GM18508 (cell line): ENCODE measurements around the gene MXD3.
"Not testable (repeated sequence)": the region's sequence is repeated elsewhere in the genome, so short reads cannot be mapped to it uniquely, and the experiment has no call there.

Experiments
- ATAC-seq: cut with Tn5 transposase; IDR thresholded peaks from one replicate; pipeline ENCODE4 v1.9.1; 2021; ENCODE audit warnings: moderate number of reproducible peaks; ENCODE audit not compliant: insufficient read depth, unreplicated experiment

MXD3 gene

DNA sequence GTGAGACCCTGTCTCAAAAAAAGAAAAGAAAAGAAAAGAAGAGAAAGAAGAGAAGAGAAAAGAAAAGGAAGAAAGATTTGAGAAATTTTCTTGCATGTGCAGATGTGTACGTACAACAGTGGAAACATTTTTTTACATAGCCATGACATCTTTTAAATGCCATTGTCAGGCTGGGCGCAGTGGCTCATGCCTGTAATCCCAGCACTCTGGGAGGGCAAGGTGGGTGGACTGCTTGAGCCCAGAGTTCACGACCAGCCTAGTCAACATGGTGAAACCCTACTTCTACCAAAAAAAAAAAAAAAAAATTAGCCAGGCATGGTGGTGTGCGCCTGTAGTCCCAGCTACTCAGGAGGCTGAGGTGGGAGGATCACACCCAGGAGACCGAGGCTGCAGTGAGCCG is 33.2 kb upstream of the MXD3 start:
- no peak for ATAC-seq

DNA sequence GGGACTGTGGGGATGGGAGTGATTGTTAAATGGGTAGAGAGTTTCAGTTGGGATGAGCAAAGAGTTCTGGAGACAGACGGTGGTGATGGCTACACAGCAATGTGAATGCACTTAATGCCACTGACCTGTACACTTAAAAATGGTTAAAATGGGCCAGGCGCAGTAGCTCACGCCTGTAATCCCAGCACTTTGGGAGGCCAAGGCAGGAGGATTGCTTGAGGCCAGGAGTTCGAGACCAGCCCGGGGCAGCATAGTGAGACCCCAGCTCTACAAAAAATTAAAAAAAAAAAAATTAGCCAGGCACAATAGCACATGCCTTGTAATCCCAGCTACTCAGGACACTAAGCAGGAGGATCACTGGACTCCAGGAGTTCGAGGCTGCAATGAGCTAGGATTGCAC is 32.1 kb upstream of the MXD3 start:
- ATAC-seq = no peak

DNA sequence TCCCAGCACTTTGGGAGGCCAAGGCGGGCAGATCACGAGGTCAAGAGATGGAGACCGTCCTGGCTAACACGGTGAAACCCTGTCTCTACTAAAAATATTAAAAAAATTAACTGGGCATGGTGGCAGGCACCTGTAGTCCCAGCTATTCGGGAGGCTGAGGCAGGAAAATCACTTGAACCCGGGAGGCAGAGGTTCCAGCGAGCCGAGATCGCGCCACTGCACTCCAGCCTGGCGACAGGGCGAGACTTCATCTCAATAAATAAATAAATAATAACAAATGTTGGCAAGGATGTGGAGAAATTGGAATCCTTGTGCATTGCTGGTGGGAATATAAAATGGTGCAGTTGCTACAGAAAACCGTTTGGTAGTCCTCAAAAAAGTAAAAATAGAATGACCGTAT is 31.3 kb upstream of the MXD3 start:
- not testable (repeated sequence) for ATAC-seq

DNA sequence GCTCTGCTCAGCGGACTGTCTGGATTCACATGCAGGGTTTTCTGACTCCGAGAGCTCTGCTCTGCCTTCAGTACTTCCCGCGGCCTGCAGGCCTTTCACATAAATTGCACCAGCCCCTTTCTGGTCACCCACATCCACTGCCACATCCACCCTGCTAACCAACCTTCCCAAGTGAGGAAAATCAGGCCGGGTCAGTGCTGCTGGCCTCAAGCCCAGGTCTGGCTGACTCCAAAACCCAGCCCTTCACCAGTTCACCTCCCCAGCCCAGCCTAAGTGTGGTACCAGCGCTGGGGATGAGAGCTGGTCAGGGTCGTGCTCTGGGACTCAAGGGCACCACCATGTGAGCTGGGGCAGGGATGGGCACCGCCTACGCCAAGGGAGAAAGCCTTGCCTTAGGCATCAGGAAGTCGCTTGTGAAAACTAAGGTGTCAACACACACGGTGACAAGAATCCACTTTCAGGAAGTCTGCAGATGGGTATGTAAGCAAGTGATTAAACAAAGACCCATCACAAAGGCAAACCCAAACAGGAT is 27.5 kb upstream of the MXD3 start:
- no peak for ATAC-seq

DNA sequence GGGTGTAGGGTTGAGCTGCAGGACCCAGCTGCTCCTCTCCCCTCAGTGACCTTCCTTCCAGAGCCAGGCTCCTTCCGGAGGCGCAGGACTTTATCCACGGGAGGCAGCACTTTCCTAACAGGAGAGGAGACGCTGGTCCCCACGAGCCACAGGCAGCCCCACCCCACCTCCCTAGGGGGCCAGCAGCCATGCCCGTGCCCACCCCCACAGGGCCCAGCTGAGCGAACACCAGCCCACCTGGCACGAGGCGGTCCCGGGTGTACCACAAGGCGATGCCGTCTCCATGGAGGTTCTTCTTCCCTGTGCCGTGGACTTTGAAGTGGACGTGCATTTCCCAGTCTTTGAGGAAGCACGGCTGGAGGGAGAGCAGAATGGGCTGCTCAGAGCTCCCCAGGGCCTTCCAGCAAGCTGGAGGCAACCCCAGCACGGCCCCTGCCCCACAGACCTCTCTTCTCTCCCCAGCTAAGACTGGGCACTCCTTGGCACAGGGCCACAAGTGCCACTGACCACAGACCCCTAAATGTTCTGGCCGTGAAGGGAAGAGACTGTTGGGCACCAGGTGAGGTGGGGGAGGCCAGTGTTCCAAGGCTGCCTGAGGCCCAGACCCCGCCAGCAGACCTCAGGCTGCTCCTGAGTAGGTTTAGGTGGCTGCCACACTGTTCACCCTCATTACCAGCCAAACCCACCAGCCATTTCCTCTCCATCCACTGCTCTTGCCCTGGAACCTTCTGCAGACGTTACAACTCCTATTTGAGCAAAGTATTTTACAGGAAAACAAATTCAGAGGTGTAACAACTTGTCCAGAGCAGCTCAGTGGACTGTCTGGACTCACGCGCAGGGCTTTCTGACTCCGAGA is 26.8 kb upstream of the MXD3 start:
- ATAC-seq = no peak

DNA sequence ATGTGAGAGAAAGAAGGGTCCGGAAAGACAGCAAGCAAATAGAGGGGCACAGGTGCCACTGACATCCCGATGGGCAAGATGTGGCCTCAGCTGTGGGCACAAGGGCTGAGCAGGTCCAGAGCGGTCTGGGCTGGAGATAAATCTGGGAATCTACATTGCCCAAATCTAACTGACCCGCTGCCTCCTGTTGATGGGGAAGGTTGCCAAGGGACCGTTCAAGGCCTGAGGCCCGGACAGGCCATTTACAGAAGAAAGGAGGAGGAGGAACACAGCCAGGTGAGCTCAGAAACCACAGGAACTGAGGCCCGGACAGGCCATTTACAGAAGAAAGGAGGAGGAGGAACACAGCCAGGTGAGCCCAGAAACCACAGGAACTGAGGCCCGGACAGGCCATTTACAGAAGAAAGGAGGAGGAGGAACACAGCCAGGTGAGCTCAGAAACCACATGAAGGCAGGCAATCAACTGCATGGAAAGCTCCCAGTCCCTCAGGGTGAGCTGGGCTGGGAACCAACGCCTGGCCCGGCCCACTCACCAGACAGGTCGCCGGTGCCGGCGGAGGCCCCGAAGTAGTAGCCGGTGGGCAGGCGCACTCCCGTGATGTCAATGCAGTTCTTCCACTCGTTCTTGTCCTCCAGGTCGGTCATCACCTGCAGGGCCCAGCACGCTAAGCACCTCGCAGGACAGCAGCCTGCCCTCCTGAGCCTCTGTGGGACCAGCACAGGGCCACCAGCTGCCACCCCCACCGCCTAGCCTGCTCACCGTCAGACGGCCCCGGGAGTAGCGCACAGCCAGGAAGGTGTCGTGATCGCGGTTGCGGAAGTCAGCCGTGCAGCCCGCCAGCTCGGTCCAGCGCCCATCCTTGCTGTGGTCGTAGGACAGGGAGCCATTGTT is 25.2 kb upstream of the MXD3 start:
- no peak for ATAC-seq

DNA sequence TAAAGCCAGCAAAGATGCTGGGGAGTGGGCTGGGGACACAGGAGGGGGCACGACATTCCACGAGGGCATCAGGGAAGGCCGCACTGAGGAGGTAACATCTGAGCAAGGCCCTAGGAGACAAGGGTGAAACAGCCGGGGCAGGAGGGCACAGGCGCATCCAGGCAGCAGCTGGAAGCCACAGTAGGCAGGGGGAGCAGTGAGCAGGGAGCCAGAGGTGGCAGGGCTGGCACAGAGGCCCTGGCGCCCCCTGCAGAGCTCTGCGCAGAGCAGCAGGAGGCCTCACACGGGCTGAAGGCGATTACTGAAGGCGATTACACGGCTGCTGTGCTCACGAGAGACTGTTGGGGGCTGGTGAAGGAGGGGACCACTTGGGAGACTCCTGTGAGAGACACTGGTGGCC is 24.4 kb upstream of the MXD3 start:
- ATAC-seq = no peak

DNA sequence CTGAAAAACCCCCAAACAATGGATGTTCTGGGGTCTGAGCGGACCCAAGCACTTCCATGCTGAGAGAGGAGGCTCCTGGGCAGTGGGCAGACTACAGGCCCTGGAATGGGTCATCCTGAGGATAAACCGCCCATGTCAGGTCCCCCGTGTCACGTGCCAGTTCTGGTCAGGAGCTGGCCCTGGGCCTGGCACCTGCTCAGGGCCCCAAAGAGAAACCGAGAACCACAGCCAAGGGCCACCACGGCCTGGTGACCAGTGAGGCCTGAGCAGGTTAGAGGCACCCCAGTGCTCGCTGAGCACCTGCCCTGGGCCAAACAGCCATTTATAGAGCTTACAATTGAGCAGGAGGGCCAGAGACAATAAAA is 24.0 kb upstream of the MXD3 start:
- no peak for ATAC-seq

DNA sequence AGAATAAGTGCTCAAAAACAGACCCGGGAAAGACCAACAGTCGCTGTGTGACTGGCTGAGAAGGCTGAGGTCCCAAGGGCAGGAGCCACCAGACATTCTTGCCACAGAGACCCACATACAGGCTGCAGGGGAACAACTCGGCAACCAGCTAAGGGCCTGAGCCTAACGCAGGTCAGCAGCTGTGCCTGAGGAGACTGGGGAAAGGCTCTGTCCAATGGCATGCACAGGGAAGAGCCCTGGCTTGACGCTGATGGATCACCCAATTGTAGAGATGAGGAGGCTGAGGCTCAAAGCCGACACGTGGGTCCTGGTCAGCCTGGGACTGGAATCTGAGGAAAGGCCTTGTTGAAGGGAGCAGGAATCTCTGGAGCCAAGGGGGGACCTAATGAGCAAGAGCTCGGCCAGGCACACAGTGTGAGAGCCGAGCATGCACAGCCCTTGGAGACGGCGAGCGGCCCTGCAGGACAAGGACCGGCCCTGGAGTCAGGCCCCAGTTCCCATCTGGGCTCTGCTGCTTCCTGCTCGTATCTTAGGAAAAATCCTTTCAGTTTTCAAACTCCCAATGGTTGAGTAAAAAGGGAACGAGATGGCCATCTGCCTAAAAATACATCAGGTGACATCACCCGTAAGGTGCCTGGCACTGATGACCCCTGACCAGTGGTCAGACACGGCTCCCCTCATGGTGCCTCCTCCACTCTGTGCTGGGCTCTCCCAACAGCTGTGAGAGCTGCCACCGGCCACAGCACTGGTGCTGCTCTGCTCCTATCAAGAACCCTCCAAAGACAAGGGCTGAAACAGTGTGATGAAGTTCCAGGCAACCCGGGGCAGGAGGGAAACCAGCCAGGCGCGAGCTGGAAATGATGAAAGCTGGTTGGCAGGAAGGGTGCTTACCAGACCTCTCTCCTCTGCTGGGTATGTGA is 23.3 kb upstream of the MXD3 start:
- no peak for ATAC-seq

DNA sequence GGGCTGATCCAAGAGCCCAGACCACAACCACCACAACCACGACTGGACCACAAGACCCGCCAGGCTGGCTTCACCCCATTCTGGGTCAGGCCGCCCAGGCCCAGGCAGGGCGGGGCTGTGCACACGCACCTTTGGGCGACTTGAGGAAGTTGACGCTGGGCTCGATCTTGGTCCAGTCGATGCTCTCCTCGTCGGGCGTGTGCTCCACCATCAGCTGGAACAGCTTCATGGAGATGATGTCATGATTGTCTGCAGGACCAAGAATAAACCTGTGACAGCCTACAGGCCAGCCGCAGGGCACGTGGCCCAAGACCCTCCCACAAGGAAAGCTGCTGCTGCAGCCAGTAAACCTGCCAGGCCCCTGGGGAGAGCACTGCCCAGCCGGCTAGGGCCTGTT is 22.5 kb upstream of the MXD3 start:
- no peak for ATAC-seq

DNA sequence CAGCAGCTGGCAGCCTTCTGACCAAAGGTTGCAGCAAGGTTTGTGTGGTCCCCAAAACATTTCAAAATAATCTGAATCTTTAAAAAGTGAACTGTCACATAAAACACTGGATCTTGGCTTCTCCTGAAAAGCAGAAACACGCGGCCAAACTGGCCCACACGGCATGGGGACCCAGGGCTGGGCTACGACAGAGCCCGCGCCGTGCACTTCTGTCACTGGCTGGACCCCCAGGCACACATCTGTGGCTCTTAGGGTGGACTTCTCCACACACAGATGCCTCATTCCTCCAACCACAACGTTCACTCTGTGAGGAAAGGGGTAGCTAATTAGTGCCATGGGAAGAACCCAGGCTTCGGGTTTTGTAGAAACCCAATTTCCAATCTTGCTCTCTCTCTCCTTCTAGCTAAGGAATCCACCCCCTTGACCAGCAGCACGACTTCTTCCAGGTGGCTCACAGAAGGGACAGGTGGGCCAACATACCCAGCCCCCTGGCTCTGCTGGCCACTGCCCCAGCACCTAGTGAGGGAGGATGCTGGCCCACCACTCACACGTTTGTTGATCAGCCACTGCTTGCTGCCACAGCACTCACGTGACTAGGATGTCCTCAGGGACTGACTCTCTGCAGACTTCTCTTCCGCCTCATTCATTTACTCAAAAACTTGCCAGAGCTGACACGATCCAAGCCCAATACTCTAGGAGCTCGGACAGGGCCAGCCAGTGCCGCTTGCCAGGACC is 21.9 kb upstream of the MXD3 start:
- no peak for ATAC-seq

DNA sequence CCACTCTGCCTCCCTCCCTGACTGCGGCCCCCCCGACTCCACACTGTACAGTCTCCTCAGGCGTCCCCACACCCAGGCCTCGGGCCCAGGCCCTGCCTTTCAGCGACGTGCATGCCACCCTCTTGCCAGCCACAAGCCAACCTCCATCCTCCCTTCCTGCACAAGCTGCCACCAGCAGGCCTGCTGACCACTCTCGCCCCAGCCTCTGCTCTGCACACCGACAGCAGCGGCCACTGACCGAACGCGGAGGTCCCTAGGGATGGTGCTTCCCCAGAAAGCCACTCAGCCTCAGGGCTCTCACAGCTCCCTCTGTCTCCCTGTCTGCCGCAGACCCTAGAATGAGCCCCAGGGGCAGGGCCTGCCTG is 21.2 kb upstream of the MXD3 start:
- ATAC-seq = no peak

DNA sequence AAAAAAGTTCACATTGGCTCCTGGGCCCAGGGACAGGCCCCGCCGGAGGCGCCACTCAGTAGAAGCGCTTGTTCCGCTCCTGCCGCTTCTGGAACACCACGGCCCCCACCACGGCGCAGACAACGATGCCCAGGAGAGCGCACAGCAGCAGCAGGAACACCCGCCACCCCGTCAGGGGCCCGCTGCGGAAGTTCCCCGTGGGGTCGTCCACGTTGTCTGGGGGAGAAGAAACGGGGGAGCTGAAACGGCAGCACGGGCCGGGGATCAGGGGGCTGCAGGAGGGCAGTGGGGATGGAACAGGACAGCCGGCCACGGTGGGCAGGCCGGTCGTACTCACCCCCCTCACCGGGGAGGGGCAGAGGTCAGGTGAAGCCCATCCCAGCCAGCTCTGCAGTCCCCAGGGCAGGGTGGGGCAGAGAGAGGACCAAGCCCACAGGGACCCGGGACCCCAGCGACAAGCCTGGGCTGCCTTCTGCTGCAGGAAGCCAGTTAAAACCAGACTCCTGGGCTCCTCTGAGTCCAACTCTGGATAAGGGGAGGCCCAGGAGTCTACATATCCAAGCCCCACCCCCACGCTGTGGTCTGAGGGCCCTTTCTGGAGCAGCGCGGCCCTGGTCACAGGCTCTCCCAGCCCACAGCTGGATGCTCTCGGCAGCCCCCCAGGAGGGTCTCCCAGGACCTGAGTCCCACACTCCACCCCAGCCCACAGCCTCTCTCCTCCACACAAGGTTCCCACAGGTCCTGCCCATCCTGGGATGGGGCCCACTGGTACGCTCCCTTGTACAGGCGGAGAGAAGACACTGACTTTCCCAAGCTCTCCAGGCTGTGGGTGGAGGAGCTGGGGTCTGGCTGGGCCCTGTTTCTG is 20.6 kb upstream of the MXD3 start:
- no peak for ATAC-seq

DNA sequence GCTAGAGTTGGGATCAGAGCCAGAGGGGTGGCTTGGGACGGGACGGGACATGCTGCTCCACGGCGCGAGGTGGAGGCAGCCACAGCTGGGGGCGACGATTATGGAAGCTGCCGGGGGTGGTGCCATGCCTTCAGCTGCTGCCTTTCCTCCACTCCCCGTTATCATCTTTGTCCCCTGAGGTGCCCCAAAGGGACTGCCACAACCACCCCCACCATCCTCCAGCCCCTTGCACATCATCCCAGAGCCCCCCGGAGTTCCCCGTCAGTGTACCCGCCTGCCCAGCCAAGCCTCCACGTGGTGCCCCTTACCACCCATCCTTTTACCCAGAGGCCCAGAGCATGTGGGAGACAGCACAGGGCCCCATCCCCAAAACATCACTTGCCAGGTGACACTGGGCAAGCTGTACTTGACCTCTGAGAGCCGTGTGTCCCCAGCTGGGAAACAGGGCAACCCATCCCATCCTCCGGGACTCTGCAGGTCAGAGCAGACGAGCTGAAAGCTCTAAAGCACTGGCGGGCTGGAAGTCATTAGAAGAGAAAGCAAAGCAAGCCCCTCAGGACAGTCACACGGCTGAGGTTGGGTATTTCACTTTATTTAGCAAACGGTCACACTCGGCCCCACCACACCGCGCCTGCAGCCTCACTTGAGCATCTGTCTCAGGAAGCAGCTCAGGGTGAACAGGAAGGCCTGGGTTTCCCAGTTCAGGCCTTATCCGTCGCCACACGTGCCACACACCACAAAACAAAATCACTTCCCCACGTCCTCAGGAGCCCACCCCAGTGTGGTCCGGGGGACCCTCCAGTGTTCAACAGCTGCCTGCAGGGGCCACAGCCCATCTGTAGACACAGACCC is 19.5 kb upstream of the MXD3 start:
- ATAC-seq = no peak

DNA sequence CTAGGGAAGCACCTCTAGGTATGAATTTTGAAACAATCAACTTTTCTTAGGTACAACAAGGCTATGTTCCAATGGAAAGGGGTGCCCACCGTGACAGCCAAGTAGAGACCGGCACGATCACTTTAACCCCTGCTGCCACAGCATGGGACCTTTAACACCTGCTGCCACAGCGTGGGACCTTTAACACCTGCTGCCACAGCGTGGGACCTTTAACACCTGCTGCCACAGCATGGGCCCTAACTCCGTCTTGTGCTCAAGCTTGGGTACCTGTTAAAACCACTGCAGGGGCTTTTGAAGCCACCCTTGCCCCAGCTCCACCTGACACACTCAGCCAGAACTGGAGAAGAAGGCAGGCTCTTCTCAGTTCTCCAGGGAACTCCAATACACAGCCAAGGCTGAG is 18.2 kb upstream of the MXD3 start:
- ATAC-seq = no peak

DNA sequence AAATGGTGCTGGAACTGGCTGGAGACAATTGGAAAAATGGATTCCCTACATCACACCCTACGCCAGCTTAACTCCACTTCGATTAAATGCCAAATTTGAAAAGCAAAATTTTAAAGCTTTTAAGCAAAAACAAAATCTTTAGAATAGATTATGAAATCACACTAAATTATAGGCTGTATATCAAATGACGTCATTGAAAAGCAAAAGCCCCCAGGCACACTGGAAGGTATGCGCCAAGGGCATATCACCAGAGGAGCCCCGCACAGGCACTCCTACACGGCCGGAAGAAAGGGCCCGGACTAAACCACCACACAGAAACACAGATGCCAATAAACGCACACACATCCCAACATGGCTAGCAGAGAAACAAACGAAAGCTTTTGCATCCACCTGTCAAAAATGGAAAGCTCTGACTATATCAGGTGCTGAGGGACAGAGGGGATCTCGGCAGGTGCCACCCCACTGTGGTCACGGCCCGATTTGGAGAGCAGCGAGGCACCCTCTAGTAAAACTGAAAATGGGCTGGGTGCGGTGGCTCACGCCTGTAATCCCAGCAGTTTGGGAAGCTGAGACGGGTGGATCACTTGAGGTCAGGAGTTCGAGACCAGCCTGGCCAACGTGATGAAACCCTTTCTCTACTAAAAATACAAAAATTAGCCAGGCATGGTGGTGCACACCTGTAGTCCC is 17.0 kb upstream of the MXD3 start:
- no peak for ATAC-seq
